PC-9 (cell line): ENCODE results near the gene FCGR2B. TPM values are rescaled to one million over a fixed set of nuclear protein-coding genes. Genes with fewer than 3 reads are reported as not detected.

ENCODE experiments used
- total RNA-seq: library from RNA; stranded (reverse); gene quantifications from 2 replicates; pipeline ENCODE4 v1.2.3, GENCODE V29; 2021

The FCGR2B gene
- total RNA-seq, 1 experiment from 2014 or later = not detected

Other genes starting within 250 kb of the FCGR2B start
- 0.57 TPM in 1 of 2 replicates, not detected in the other for gene FCGR2A, start 157.7 kb upstream of the FCGR2B start, total RNA-seq
- gene HSPA6, start 138.6 kb upstream of the FCGR2B start, total RNA-seq = 0.28 and 0.30 TPM in 2 replicates
- not detected in 2 replicates for gene FCGR3A, start 113.3 kb upstream of the FCGR2B start, total RNA-seq
- not detected in 2 replicates for gene FCGR3B, start 32.0 kb upstream of the FCGR2B start, total RNA-seq
- 0.20 TPM in 1 of 2 replicates, not detected in the other for gene FCRLA, start 44.1 kb downstream of the FCGR2B start, total RNA-seq
- gene FCRLB, start 58.4 kb downstream of the FCGR2B start, total RNA-seq = 1.0 and 1.5 TPM in 2 replicates
- gene DUSP12, start 86.6 kb downstream of the FCGR2B start, total RNA-seq = 21.0 and 23.6 TPM in 2 replicates
- 14.6 and 19.5 TPM in 2 replicates for gene ATF6, start 103.2 kb downstream of the FCGR2B start, total RNA-seq